ENCODE results near the gene RNASEL.
A peak's percentile ranks its signal among the peaks of the same experiment; 100 is the strongest.
"Not testable (repeated sequence)": the region's sequence is repeated elsewhere in the genome, so short reads cannot be mapped to it uniquely, and the experiment has no call there.

The RNASEL gene, protein sequence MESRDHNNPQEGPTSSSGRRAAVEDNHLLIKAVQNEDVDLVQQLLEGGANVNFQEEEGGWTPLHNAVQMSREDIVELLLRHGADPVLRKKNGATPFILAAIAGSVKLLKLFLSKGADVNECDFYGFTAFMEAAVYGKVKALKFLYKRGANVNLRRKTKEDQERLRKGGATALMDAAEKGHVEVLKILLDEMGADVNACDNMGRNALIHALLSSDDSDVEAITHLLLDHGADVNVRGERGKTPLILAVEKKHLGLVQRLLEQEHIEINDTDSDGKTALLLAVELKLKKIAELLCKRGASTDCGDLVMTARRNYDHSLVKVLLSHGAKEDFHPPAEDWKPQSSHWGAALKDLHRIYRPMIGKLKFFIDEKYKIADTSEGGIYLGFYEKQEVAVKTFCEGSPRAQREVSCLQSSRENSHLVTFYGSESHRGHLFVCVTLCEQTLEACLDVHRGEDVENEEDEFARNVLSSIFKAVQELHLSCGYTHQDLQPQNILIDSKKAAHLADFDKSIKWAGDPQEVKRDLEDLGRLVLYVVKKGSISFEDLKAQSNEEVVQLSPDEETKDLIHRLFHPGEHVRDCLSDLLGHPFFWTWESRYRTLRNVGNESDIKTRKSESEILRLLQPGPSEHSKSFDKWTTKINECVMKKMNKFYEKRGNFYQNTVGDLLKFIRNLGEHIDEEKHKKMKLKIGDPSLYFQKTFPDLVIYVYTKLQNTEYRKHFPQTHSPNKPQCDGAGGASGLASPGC

DNA sequence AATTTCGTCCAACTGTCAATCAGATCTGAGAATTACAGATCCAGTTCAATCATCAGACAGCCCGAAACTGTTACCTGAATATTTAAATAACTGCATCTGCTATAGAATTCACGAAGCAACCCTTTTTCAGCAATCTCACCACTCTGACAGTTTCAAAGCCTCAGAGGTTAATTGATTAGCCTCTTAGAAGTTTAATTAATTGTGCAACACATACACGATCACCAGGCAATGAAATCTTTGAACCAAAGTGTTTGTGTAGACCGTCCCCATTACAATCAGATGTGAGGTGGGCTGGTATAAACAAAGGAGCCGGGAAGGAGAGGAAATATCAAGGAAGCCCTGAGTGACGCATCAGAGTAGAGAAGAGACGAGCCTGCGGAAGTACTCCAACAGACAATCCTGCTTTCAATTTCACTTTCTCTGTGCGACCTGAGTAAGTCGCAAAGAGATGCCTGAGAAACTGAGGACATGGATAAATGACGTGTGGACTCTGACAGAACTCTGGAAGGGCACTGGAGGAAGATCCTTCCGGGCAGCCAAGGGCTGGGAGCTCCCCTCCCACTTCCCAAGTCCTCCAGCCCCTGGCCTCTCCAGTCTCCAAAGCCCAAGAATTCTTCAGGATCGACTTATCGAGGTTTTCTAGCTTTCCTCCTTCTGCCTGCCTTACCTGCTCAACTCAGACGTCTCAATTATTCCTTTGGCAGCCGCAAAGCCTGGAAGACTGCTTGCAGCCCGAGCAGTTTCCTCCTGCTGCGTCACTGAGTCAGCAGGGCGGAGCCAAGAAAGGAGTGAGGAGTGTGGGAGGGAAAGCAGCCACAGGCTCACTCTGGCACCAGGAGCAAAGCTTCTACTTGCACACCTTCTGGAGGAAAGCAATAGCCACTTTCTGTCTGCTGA, at the start of gene RNASEL:
Gene RNASEL (minus strand): TSS at position 757 of the 897 bp plus-strand sequence. CDS start 2,450 bp downstream, outside the sequence.
- DNase-seq = peak; percentile 61 to 67

DNA sequence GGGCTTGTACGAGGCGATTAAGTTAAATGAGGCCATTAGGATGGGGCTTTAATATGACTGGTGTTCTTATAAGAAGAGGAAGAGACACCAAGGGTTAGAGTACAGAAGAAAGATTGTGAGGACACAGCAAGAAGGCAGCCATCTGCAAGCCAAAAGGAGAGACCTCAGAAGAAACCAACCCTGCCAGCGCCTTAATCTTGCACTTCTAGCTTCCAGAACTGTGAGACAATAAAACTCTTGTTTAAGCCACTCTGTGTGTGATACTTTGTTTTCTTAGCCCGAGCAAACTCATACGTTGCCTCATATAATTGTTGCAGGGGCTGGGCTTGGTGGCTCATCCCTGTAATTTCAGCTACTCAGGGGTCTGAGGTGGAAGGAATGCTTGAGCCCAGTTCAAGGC, 48.7 kb upstream of the RNASEL start:
- no peak for DNase-seq

DNA sequence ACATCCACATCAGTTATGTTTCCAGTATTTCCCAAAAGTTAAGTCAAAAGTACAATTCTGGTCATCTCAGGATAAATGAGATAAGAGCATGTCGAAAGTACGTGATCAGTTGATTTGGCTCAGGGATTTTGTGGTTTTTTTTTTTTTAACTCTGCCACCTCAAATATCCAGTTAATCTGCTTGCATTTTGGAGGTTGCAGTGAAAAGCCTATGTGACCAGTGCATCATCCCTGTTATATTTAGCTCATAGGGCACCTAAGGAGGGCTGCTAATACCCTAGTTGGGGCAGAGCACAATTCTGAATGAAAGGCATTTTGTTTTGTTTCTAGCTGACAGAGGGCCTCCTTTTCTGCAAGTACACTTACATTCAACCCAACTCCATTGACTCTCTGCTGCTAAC, 46.8 kb upstream of the RNASEL start:
- no peak for DNase-seq

DNA sequence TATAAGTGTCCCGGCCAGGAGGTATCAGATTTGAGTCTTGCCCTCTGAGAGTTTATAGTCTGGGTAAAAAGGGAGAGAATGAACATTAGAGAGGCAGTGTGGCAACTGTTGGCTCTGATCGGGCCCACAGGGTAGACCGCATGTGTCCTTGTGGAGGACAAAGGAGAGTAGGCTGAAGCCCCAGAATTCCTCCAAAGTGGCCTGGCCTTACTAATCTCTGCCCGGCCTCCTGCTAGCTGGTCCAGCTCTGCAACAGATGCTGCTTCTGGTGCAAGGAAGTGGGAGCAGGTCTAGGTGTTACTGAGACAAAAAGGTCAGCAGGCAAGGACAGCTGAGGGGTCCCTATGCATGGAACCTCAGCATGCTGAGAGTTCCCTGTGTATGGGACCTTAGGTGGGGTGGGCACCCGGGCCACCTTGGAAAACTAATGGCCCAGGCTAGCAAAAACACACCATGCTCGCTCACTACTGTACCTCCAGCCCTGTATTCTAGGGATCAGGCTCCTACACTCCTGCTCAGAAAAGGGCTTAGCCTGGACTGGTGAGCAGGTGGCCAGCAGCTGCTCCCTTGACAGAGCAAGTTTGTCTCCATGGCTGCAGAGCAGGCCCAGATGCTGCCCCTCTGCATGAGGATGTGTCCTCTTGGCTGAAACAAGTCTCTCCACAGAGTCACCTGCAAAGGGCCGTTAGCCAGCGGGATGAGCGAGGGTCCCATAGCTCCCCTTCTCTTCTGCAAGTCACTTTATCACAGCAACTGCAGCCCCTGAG, 45.4 kb upstream of the RNASEL start:
- DNase-seq = no peak

DNA sequence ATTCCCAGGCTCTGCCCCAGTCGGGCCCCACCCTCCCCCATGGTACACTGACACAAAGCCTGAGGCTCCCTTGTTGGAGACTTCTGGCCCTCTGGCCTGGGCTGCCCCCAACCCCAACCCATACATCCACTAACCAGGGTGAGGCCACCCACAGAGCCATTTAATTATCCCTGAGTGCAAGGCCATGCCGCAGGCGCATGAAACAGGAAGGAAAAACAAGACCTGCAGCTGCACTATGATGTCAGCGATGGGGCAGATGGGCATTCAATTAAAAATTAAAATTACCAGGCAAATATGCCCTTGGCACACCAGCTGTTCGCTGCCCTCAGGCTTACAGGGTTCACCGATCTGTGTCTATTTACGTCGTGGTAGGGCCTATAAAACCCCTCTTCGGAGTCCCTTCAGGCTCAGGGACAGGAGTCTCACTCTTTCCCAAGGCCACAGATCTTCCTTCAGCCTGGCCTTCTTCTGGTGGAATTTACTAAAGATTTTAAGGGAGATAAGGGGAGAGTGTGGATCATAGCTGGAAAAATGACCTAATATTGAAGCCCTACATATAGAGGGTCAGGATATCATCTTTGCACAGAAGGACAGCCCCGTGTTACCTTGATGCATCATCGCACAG, 44.7 kb upstream of the RNASEL start:
- peak in 1 of 2 donors; percentile 16 for DNase-seq

DNA sequence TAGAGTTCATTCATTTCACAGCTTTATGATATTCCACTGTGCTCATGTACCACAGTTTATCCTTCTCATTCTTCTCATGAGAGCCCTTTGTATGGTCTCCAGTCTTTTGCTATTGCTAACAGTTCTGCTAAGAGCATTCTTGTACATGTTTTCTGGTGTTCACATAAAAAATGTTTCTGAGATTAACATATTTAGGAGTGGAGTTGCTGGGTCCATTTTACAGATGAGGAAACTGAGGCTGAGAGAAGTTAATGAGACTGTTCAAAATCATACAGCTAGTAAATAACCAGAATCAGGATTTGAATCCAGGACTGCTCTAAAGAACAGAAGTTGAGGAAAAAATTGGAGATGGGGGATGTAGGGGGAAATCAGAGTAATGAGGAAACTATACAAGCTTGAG, 44.0 kb upstream of the RNASEL start:
- DNase-seq = no peak

DNA sequence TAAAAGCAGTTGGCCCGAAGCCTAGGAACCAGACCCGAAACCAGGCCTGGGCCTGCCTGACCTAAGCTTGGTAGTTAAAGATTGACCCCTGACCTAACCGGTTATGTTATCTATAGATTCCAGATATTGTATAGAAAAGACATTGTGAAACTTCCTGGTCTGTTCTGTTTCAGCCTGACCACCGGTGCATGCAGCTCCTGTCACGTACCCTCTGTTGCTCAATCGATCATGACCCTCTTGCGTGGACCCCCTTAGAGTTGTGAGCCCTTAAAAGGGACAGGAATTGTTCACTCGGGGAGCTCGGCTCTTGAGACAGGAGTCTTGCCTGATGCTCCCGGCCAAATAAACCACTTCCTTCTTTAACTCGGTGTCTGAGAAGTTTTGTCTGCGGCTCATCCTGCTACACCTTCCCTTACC, 43.4 kb upstream of the RNASEL start:
- not testable (repeated sequence) for DNase-seq

DNA sequence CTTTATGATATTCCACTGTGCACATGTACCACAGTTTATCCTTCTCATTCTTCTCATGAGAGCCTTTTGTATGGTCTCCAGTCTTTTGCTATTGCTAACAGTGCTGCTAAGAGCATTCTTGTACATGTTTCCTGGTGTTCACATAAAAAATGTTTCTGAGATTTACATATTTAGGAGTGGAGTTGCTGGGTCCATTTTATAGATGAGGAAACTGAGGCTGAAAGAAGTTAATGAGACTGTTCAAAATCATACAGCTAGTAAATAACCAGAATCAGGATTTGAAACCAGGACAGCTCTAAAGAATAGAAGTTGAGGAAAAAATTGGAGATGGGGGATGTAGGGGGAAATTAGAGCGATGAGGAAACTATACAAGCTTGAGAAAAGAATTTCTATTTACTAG, 42.9 kb upstream of the RNASEL start:
- no peak for DNase-seq

DNA sequence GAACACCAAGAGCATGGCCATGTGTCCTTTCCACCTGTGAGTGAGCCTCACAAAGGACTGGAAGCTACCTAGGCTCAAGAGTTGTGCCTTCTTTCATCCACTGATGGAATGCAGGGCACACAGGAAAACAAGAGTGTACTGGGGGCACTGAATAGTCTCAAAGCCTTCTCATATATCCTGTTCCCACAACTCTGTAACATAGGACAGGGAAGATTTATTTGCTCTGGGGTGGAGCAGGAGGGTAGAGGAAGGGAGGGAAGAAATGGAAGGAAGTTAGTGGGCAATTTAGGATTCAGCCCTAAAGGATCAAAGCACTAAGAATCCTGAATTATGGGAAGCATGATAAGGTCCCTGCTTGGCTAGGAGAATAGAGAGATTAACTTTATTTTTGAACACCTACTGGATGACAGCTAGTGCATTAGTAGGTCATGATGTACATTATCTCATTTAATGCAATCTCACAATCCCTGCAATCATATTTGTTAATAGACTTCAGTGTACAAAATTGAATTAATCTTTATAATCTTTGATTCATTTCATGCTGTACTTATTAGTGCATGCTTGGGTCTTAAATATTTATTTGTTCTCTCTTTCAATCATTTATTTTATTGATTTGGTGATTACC, 42.1 kb upstream of the RNASEL start:
- DNase-seq = no peak

DNA sequence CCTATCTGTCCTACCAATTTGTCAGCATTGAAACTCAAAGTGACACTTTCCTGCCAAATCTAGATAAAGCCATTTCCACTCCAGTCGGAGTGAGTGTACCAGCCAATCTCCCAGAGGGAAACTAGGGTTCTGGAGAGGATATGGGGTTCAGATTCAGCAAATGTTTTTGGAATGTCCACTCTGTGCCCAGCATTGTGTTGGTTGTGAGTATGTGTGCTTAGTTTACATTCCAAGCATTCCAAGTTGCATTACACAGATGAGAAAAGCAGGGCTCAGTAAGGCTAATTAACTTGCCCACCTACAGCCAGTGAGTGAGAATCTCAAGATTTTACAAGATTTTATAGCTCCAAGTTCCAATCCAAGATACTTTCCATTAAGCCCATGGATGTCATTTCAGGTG, 41.5 kb upstream of the RNASEL start:
- DNase-seq = no peak

DNA sequence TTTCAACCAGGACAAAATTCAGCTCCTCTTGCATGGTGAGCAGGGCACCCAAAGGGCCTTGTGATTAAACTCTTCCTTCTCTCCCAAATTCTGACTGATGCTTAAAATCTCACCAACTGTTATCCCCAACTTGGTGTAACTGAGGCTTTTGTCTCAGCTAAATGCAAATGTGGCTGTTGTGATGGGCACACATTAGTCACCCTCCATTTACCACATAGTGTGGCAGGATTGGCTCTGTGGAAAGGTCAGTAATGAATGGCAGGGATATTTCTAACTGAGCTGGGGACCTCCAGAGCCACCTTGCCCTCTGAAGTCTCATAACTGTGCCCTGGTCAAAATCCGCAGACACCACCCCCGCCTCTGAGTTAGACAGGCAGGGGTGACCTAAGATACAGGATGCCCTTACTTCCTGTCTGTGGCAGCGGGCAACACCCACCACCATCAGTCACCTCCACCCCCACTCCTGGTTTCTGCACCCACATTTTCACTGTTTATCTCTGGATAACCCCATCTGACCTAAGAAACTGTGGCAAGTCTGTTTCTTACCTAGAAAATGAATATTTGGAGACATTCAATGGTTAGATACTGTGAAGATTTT, 40.5 kb upstream of the RNASEL start:
- DNase-seq = peak; percentile 62 to 63

DNA sequence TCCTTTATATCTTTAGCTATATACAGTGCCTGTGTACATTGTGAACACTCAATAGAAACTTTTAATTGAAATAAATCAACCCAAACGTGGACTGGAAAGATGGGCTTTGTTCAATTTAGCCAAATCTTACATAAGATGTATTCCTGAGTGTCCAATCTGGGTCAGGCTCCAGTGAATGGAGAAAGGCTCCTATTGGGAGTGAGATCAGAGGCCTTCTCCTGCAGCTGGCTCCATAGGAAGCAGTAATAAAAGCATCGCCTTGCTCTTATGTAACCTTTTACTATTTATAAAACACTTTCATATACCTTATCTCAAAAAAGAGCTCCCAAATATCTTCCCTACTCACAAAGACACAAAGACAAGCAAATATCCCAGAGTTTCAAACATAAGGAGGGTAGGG, 40.0 kb upstream of the RNASEL start:
- DNase-seq = no peak

DNA sequence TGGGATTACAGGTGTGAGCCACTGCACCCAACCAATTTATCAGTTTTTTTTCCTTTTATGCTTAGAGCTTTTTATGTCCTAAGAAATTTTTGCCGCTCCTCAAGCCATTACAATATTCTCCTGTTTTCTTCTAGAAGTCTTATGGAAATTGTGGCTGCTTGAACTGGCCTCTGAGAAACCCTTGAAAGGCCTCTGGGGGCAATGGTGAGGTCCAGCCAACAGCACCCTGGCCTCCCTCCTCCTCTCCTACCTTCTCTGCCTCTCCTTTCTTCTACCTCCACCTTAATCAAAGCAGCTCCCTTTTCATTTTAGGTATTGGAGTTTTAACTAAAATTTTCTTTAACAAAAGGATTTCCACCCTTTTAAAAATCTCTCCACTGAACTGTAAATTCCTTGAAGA, 39.6 kb upstream of the RNASEL start:
- no peak for DNase-seq

DNA sequence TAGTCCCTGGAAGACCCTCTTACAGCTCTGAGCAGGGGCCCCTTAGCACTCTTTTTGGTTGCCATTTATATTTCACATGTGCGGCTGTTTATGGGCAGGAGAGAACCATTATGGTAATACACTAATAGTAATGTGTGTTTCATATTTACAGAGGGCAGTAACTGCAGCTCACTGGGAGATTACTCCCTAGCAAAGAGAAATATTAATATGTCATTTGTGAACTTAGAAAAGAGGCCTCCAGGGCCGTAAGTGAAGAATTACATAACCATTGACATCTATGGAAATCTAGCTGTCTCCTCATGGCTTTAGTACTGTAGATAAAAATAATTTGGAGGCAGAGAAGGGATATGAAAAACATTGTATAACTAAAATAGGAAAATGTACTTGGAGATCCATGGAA, 38.6 kb upstream of the RNASEL start:
- no peak for DNase-seq

DNA sequence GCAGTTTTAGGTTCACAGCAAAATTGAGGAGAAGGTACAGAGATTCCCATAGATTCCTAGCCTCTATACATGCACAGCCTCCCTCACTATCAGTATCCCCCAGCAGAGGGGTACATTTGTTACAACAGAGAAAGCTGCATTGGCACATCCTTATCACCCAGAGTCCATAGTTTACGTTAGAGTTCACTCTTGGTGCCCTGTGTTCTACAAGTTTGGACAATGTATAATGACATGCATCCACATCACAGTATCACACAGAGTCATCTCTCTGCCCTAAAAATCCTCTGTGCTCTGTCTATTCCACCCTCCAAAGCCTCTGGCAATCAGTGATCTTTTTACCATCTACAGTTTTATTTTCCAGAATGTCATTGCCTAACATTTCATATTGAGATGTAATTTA, 37.5 kb upstream of the RNASEL start:
- DNase-seq = no peak

DNA sequence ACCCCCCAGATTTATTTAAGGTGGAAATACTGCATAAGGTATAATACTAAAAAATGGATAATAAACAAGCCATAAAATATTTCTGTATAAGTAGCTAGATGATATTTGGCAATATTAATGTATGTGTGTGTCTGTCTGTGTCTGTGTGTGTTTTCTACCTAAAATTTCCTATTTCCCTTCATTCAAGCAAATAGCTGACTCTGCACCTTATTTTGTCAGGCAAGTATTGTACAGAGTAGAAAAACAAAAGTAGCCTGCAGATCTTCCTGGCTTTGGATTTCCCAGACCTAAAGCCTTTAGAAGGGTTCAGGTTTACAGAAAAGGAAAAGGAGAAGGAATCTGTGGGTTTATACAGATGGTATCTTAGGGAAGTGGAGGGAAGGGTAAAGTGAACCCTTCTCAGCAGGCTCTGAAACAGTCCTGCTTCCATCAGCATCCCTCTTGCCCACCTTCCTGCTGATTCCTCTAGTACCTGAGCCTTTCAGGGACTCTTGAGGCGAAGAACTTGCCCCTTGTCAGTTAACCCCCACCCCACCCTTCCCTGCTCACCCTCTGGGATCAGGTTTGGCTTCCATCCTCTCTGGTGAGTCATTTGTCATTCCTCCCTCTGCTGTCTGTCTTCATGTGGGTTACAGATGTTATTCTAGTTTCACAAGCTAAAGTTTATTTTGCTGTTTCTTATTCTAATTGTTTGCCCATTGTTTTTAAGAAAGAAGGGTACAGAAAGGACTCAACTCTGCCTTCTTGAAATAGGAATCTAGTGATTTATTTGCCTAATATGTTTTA, 36.9 kb upstream of the RNASEL start:
- no peak for DNase-seq

DNA sequence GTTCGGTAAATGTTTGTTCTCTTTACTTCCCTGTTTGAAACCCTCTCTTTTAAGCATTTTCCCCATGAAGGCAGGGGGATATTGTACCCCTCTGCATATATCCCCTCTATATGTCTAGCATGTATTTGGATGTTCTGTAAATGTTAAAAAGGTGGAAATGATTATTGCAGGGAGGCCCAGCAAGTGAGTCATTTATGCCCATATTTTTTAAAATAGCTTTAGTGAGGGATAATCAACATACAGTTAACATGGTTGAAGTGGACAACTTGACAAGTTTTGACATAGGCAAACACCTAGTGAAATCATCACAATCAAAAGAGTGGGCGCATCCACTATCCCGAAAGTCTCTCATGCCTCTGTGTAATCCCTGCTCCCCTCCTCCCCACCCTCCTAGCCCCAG, 36.0 kb upstream of the RNASEL start:
- no peak for DNase-seq

DNA sequence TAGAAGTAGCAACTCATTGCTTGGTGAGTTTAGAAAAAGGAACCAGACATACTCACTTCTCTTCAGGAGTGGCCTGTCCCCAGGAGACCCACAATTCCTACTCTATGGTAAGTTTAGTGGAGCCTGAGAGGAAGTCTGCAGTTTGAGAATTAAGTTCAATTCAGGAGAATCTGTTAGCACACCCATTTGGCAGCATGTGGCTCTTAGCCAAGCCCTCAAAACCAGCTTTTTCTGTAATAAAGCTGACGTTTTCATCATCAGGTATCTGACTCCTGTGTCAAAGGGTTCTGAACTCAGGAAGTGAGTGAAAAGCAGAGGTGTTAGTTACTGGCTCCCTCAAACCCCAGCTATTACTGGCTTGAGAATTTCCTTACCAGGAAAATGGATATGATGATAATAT, 35.5 kb upstream of the RNASEL start:
- DNase-seq = no peak

DNA sequence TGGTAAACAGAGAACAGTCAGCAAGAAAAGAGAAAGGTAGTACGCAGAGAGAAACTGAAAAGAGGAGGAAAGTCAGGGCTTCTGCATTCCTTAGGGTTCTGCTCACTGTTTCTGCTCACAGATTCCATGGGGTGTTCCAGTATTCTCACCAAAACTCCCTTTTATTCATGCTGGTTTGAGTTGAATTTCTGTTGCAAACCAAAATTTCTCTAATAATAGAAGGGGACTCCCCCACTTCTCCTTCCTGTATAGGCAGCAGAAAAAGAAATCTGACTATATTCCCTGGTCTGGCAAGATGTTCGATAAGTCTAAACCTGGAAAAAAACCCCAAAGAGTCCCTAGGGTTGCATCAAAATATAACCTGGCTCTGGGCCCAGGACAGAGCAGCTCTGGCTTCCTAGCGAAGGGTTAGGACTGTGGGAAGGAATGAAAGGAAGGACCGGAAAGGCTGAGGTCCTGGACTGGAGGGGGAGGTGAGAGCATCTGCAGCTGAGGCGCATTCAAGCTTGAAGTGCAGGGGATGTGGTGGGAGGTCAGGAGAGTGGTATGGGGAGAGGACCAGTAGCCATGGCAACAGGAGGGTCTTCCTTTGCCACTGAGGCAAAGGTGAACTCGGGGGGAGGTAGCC, 34.0 kb upstream of the RNASEL start:
- no peak for DNase-seq

DNA sequence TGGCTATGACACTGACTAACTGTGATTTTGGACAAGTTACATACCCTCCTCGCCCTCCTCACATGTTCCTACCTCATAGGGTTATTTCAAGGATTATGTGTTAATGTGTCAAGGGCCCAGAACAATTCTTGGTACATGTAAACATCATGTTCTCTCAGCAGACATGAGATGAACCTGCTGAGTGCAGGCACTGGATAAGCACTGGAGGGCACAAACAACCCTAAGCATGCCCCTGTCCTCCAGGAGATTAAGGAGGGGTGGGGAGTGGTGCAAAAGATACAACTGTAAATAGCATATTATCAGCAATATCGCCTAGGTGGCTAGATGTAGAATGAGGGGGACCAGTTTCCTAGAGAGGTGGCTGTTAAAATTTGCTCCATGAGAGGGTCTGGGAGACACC, 32.9 kb upstream of the RNASEL start:
- no peak for DNase-seq

All from CD4-positive, alpha-beta T cell treated with Interleukin-1 beta for 1 hour (primary cell).